K562 (cell line): ENCODE measurements around the gene SDR9C7. TPM values are rescaled to one million over a fixed set of nuclear protein-coding genes. Genes with fewer than 3 reads are reported as not detected.

Experiments used
- CEBPB ChIP-seq: fragments of 450-650 bp; IDR thresholded peaks from 2 replicates; pipeline ENCODE4 v1.6.1; 2016; ENCODE audit warnings: missing genetic modification characterization, missing compliant biosample characterization
- EP400 ChIP-seq: fragments of 450-650 bp; IDR thresholded peaks from 2 replicates; pipeline ENCODE4 v1.6.1; 2017; ENCODE audit warnings: antibody characterized with exemption, mild to moderate bottlenecking, moderate library complexity
- MCM7 ChIP-seq, 2 experiments: fragments of 450-650 bp; IDR thresholded peaks; 2 replicates each; pipeline ENCODE4 v1.6.1; 2016 to 2018
- MTA3 ChIP-seq: fragments of 450-650 bp; formaldehyde crosslinking; IDR thresholded peaks from 2 replicates; pipeline ENCODE4 v1.6.1; 2017; ENCODE audit warnings: mild to moderate bottlenecking, borderline replicate concordance
- NFRKB ChIP-seq: fragments of 450-650 bp; IDR thresholded peaks from 2 replicates; pipeline ENCODE4 v1.6.1; 2016; ENCODE audit warnings: low read depth
- POLR2B ChIP-seq: fragments of 450-650 bp; IDR thresholded peaks from 2 replicates; pipeline ENCODE4 v1.6.1; 2018; ENCODE audit warnings: low read depth; ENCODE audit not compliant: partially characterized antibody
- RB1 ChIP-seq: fragments of 450-650 bp; IDR thresholded peaks from 2 replicates; pipeline ENCODE4 v1.6.1; 2017; ENCODE audit warnings: low read depth, mild to moderate bottlenecking
- RBBP5 ChIP-seq: fragments of 200-600 bp; sonication (generic); IDR thresholded peaks from 2 replicates; pipeline ENCODE4 v1.6.1; 2012; ENCODE audit warnings: borderline replicate concordance, mild to moderate bottlenecking, low read length, control low read depth, inconsistent platforms; ENCODE audit not compliant: insufficient read depth, poor library complexity, severe bottlenecking
- SOX6 ChIP-seq: fragments of 450-650 bp; IDR thresholded peaks from 2 replicates; pipeline ENCODE4 v1.6.1; 2014; ENCODE audit warnings: mild to moderate bottlenecking
- ZNF197 ChIP-seq: fragments of 200-800 bp; sonication (Bioruptor generic); IDR thresholded peaks from 2 replicates; pipeline ENCODE4 v1.6.1; 2016; ENCODE audit warnings: low read depth, missing genetic modification characterization, missing compliant biosample characterization
- polyA plus RNA-seq, 8 experiments: library from polyadenylated mRNA; depleted of rRNA in 4 of 8; stranded (reverse) in 5 of 8; unstranded in 3 of 8; fragments of >200 nt; fragmentation: Nextera tagmentation in 2 of 8; fragmentation: Illumina TruSeq in 1 of 8; extraction: Ambion mirVana in 2 of 8; extraction: Trizol in 1 of 8; gene quantifications; 2 replicates each; pipeline versions ENCODE4 v1.2.1 to v1.2.3, GENCODE V29; 2011 to 2014; ENCODE audit warnings: inconsistent platforms in 1 of 8, missing spikeins in 1 of 8
- total RNA-seq, 7 experiments: library from RNA; depleted of rRNA in 6 of 7; stranded (reverse); fragments of >200 nt in 6 of 7; fragmentation: Illumina TruSeq in 2 of 7; extraction: Trizol in 2 of 7; gene quantifications; 2 replicates each; pipeline versions ENCODE4 v1.2.1 to v1.2.3, GENCODE V29; 2011 to 2021; ENCODE audit warnings: low replicate concordance in 1 of 7
- TF ChIP-seq, protein P1 (sequence below): fragments of 200-800 bp; sonication (Bioruptor generic); IDR thresholded peaks from 2 replicates; pipeline ENCODE4 v1.6.1; 2017; ENCODE audit warnings: missing genetic modification characterization, missing compliant biosample characterization
- TF ChIP-seq, protein P2 (sequence below), 3 experiments: fragments of 200-800 bp in 1 of 3; fragments of 250-450 bp in 1 of 3; fragments of 450-650 bp in 1 of 3; sonication (Bioruptor Pico) in 1 of 3; sonication (Bioruptor generic) in 1 of 3; formaldehyde crosslinking in 1 of 3; IDR thresholded peaks; 2 replicates each; pipeline versions ENCODE4 v1.6.1 to v1.8.0; 2016 to 2022; ENCODE audit warnings: mild to moderate bottlenecking in 2 of 3, missing genetic modification characterization in 2 of 3, missing compliant biosample characterization in 1 of 3, moderate library complexity in 1 of 3
- TF ChIP-seq, protein P3 (sequence below): IDR thresholded peaks from 2 replicates; pipeline ENCODE4 v1.6.1; 2016; ENCODE audit warnings: missing genetic modification characterization, missing compliant biosample characterization
- TF ChIP-seq, protein P4 (sequence below): IDR thresholded peaks from 2 replicates; pipeline ENCODE4 v1.6.1; 2012; ENCODE audit warnings: low read depth, low read length, improper control_type of control experiment, borderline replicate concordance
- TF ChIP-seq, protein P5 (sequence below): fragments of 450-650 bp; IDR thresholded peaks from 2 replicates; pipeline ENCODE4 v1.6.1; 2016; ENCODE audit warnings: borderline replicate concordance

The SDR9C7 gene
- total and polyA plus RNA-seq, 9 of the 15 experiments (the other 6 are each of a cell fraction or from before 2014, with no cell fraction given), result 0.04 to 0.59 (median 0.06) TPM; not detected in 6

DNA sequence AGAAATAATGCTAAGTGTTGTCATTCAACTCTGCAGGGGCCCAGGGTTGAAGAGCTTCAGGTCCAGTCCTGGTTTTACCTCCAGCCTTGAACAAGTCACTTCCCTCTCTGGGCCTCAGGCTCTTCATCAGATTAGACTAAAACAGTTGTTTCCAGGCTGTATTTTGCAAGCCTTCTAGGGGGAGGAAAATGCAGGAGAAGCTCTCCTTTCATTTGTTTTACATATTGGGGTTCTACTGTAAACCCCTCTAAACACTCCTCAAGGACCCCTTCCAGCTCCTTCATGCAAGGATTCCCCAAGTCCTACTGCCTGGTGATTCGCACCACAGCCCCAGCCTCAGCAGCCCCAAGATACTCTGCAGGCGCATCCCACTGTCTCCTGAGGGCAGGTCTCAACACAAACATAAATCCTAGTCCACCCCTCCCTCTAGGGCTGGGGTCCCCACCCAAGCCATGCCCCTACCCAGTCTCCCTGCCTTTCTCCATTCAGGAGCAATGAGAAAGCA is 2.7 kb downstream of the SDR9C7 start (continued):
- TF ChIP-seq, protein P1, sequence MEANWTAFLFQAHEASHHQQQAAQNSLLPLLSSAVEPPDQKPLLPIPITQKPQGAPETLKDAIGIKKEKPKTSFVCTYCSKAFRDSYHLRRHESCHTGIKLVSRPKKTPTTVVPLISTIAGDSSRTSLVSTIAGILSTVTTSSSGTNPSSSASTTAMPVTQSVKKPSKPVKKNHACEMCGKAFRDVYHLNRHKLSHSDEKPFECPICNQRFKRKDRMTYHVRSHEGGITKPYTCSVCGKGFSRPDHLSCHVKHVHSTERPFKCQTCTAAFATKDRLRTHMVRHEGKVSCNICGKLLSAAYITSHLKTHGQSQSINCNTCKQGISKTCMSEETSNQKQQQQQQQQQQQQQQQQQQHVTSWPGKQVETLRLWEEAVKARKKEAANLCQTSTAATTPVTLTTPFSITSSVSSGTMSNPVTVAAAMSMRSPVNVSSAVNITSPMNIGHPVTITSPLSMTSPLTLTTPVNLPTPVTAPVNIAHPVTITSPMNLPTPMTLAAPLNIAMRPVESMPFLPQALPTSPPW (CRISPR knock-in tag), result peak; percentile 55; the same call in 1 of the 2 replicates
- TF ChIP-seq, protein P2, sequence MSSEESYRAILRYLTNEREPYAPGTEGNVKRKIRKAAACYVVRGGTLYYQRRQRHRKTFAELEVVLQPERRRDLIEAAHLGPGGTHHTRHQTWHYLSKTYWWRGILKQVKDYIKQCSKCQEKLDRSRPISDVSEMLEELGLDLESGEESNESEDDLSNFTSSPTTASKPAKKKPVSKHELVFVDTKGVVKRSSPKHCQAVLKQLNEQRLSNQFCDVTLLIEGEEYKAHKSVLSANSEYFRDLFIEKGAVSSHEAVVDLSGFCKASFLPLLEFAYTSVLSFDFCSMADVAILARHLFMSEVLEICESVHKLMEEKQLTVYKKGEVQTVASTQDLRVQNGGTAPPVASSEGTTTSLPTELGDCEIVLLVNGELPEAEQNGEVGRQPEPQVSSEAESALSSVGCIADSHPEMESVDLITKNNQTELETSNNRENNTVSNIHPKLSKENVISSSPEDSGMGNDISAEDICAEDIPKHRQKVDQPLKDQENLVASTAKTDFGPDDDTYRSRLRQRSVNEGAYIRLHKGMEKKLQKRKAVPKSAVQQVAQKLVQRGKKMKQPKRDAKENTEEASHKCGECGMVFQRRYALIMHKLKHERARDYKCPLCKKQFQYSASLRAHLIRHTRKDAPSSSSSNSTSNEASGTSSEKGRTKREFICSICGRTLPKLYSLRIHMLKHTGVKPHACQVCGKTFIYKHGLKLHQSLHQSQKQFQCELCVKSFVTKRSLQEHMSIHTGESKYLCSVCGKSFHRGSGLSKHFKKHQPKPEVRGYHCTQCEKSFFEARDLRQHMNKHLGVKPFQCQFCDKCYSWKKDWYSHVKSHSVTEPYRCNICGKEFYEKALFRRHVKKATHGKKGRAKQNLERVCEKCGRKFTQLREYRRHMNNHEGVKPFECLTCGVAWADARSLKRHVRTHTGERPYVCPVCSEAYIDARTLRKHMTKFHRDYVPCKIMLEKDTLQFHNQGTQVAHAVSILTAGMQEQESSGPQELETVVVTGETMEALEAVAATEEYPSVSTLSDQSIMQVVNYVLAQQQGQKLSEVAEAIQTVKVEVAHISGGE (CRISPR knock-in tag; IDR thresholded peaks at IDR 0.05), result 0 out of 6 replicates have a peak, but pooled peaks of 1 of the 3 experiments have one; percentile 51
- TF ChIP-seq NFRKB (peak; percentile 94), MCM7 (IDR thresholded peaks at IDR 0.05) (no peak), RB1 (no peak), MTA3 (peak; percentile 14; the same call in 1 of the 2 replicates), CEBPB (peak; percentile 88), ZNF197 (CRISPR knock-in tag) (peak; percentile 52; the same call in 1 of the 2 replicates), EP400 (peak; percentile 35; the same call in 1 of the 2 replicates), RBBP5 (peak; percentile 92), POLR2B (peak; percentile 32), SOX6 (peak; percentile 80)
- TF ChIP-seq, protein P3, sequence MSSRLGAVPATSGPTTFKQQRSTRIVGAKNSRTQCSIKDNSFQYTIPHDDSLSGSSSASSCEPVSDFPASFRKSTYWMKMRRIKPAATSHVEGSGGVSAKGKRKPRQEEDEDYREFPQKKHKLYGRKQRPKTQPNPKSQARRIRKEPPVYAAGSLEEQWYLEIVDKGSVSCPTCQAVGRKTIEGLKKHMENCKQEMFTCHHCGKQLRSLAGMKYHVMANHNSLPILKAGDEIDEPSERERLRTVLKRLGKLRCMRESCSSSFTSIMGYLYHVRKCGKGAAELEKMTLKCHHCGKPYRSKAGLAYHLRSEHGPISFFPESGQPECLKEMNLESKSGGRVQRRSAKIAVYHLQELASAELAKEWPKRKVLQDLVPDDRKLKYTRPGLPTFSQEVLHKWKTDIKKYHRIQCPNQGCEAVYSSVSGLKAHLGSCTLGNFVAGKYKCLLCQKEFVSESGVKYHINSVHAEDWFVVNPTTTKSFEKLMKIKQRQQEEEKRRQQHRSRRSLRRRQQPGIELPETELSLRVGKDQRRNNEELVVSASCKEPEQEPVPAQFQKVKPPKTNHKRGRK (tag), result 0 out of 2 replicates have a peak, but pooled peaks have one; percentile 9
- TF ChIP-seq, protein P4, sequence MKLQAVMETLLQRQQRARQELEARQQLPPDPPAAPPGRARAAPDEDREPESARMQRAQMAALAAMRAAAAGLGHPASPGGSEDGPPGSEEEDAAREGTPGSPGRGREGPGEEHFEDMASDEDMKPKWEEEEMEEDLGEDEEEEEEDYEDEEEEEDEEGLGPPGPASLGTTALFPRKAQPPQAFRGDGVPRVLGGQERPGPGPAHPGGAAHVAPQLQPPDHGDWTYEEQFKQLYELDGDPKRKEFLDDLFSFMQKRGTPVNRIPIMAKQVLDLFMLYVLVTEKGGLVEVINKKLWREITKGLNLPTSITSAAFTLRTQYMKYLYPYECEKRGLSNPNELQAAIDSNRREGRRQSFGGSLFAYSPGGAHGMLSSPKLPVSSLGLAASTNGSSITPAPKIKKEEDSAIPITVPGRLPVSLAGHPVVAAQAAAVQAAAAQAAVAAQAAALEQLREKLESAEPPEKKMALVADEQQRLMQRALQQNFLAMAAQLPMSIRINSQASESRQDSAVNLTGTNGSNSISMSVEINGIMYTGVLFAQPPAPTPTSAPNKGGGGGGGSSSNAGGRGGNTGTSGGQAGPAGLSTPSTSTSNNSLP, result 0 out of 2 replicates have a peak, but pooled peaks have one; percentile 47
- TF ChIP-seq, protein P5, sequence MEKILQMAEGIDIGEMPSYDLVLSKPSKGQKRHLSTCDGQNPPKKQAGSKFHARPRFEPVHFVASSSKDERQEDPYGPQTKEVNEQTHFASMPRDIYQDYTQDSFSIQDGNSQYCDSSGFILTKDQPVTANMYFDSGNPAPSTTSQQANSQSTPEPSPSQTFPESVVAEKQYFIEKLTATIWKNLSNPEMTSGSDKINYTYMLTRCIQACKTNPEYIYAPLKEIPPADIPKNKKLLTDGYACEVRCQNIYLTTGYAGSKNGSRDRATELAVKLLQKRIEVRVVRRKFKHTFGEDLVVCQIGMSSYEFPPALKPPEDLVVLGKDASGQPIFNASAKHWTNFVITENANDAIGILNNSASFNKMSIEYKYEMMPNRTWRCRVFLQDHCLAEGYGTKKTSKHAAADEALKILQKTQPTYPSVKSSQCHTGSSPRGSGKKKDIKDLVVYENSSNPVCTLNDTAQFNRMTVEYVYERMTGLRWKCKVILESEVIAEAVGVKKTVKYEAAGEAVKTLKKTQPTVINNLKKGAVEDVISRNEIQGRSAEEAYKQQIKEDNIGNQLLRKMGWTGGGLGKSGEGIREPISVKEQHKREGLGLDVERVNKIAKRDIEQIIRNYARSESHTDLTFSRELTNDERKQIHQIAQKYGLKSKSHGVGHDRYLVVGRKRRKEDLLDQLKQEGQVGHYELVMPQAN, result no peak
